Adipose tissue (tissue), 3 donors: ENCODE measurements around the gene DNAJC5G. TPM values are rescaled to one million over a fixed set of nuclear protein-coding genes. Genes with fewer than 3 reads are reported as not detected.
"Not testable (repeated sequence)": the region's sequence is repeated elsewhere in the genome, so short reads cannot be mapped to it uniquely, and the experiment has no call there.

Source experiments
- H3K27ac ChIP-seq: one replicate; pipeline ENCODE4 v1.5.1; 2013; ENCODE audit warnings: low read depth, low read length
- WGBS, 3 donors: extraction: QIAGEN DNeasy Blood & Tissue Kit; methylation state at CpG; one replicate each; pipeline ENCODE4 v1.1.7; 2013; 5-methylcytosine and 5-hydroxymethylcytosine counted together
- polyA plus RNA-seq, 3 donors: library from polyadenylated mRNA; stranded (reverse); fragments of 200-250 nt; gene quantifications; one replicate each; pipeline ENCODE4 v1.2.3, GENCODE V29; 2013
- donor health status: healthy with polysubstance abuse.
- donor health status: Bipolar disorder and iron deficiency.
- donor health status: healthy.

Gene DNAJC5G
- polyA plus RNA-seq, 3 donors, result 0.07 TPM; not detected in 2

GRCh38 chr2:27303093-27304025, 28.1 kb downstream of the DNAJC5G start:
- WGBS, 3 donors, result 20 to 23% (median 22%) methylated on average over 25 of the region's 25 CpGs
- no peak overlapping the region for H3K27ac ChIP-seq

- H3K27ac ChIP-seq, result no peak overlapping the region
- 86 to 91% (median 89%) methylated on average over 13 of the region's 13 CpGs for WGBS, 3 donors
Measured at GRCh38 chr2:27304488-27305240, 29.4 kb downstream of the DNAJC5G start.

GRCh38 chr2:27305516-27305915, 30.3 kb downstream of the DNAJC5G start:
- no peak overlapping the region for H3K27ac ChIP-seq
- WGBS, 3 donors, result 88 to 91% (median 88%) methylated on average over 16 of the region's 16 CpGs

GRCh38 chr2:27306136-27306535, 30.9 kb downstream of the DNAJC5G start:
- H3K27ac ChIP-seq, result no peak overlapping the region
- 22 to 33% (median 29%) methylated on average over 24 to 26 of the region's 26 CpGs for WGBS, 3 donors

- 3 to 7% (median 3%) methylated on average over 48 to 51 of the region's 51 CpGs for WGBS, 3 donors
- no peak overlapping the region for H3K27ac ChIP-seq
Measured at GRCh38 chr2:27306573-27307286, 31.5 kb downstream of the DNAJC5G start.

GRCh38 chr2:27307287-27307544, 32.0 kb downstream of the DNAJC5G start:
- WGBS, 3 donors, result 9 to 18% (median 12%) methylated on average over 14 of the region's 14 CpGs
- no peak overlapping the region for H3K27ac ChIP-seq

DNA sequence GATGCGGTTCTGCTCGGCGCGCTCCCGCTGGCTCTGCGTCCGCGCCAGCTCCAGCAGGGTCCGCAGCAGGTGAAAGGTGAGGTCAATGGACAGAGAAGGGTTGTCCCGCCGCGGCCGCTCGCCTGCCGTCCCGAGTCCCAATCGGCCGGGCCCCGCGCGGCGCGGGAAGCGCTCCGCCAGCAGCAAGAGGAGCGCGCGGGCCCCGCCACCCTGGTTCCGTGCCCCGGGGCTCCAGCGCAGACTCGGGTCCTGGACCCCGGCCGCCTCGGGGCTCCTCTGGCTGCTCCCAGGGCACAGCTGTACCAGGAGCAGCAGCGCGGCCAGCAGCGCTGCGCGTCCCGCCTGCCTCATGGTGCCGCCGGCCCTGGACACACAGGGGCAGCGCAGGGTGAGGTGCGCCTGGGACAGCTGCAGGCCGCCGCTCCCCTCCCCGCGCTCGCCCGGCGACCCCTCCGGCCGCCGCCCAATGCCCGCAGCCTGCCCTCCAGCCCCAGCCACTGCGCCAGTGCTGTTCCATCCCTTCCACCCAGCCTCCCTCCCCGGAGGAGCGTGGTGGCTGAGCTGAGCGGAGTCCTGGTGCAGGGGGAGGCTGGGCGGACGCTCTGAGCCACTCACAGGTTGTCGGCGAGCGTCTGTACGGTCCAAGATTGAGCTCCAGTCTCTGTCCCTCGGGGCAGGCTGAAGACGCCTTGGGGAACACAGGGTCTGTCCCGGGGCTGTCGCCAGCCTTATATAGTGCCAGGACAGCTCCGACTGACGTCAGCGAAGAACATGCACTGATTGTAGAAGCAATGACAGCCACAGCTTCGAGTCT, 32.5 kb downstream of the DNAJC5G start:
- WGBS, 3 donors, result 16 to 20% (median 16%) methylated on average over 51 to 75 of the region's 75 CpGs

DNA sequence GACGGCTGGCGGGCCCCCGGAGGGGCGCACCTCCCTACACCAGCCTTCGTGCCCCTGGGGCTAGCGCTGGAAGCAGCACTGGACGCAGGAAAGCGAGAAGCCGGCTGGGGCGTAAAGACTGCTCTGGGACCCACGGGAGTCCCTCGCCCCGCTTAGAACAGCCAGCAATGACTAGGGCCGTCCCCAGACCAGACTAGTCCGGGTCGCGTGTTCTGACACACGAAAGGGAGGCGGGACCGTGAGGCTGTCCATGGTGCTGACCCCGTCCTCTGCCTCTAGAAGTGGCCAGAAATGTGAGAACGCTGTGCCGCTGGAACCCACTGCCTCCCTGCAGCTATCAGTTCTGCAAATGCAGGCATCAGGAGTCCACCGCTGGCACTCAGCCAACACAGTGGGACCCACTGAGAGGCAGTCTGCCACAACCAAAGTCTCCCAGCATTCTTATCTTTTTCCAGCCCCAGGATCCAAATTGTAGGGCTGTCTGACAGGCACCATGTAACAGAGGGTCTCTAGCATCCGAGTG, 33.2 kb downstream of the DNAJC5G start, which contains the start of gene UCN:
UCN (minus strand) TSS at position 87 of the 523 bp plus-strand sequence. CDS start 550 bp downstream, outside the sequence.
- no peak within 1 kb of the TSS for H3K27ac ChIP-seq
- 39 to 51% (median 50%) methylated on average over 25 of the region's 25 CpGs for WGBS, 3 donors

More for the DNA sequence above, 32.5 kb downstream of the DNAJC5G start:
- H3K27ac ChIP-seq, result no peak overlapping the region

DNA sequence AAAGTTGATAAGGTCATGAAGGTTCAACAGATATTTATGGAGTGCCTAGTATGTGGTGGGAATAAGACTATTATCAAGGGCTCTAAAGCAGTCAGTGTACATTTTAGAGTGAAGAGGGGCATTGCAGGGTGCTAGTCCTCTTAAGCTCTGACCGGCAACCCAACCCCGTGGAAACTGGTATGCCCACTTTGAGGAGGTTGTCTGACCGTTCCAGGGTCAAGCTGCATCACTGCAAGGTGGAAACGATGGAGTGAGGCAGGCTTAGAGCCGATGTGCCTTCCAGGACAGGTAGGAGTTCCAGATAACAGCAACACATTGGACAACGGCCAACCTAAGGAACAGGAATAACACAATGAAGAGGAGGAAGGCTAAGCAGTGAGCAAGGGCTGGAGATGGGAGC, 34.4 kb downstream of the DNAJC5G start:
- no peak overlapping the region for H3K27ac ChIP-seq
- 75 to 93% (median 85%) methylated on average over 6 of the region's 6 CpGs for WGBS, 3 donors

- H3K27ac ChIP-seq, result no peak overlapping the region
- WGBS, 3 donors, result 96 to 100% (median 98%) methylated on average over 3 of the region's 3 CpGs
Measured at GRCh38 chr2:27312152-27312551, 36.9 kb downstream of the DNAJC5G start.

GRCh38 chr2:27313882-27314645, 38.8 kb downstream of the DNAJC5G start:
- H3K27ac ChIP-seq, result no peak overlapping the region
- 90 to 92% (median 90%) methylated on average over 8 of the region's 8 CpGs for WGBS, 3 donors

GRCh38 chr2:27314709-27315108, 39.5 kb downstream of the DNAJC5G start:
- WGBS, 3 donors, result 83 to 92% (median 90%) methylated on average over 9 of the region's 9 CpGs

GRCh38 chr2:27315122-27315521, 39.9 kb downstream of the DNAJC5G start:
- no peak overlapping the region for H3K27ac ChIP-seq
- WGBS, 3 donors, result 75 to 86% (median 82%) methylated on average over 8 of the region's 8 CpGs

More at GRCh38 chr2:27314709-27315108, 39.5 kb downstream of the DNAJC5G start:
- H3K27ac ChIP-seq, result no peak overlapping the region

DNA sequence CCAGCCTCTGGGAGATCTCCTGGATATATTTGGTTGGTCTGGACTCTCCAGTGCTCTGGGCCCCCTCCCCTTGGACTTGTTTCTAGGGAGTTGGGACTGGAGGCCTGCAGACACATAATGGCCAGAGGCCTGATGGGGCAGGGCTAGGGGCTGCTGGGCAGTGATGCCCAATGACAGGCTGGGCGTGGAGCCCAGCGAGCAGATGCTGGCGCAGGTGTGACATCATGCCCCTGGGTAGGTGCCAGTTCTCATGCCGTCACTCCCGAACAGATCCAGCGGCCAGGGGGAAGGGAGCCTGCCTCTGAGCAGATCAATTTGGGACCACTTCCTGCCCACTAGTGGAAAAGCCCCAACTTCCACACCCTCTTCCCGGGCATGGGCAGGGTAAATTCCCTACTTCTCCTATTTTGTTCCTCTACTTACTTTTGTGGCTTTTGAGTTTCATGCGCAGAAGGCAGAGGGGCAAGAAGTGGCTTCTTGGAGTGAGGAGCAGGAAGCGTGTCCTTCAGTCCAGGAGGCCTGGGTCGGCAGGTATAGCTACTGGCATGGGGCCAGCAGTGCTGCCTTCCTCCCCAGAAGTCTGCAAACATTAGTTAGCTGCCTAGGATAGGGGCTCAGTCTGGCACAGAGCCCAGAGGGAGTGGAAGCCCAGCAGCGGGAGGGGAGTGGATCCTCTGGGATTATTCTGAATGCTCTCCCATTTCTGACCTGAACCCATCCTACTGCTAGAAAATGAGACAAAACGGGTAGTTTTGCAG, 41.6 kb downstream of the DNAJC5G start:
- WGBS, 3 donors, result 44 to 66% (median 66%) methylated on average over 12 of the region's 12 CpGs
- no peak overlapping the region for H3K27ac ChIP-seq

DNA sequence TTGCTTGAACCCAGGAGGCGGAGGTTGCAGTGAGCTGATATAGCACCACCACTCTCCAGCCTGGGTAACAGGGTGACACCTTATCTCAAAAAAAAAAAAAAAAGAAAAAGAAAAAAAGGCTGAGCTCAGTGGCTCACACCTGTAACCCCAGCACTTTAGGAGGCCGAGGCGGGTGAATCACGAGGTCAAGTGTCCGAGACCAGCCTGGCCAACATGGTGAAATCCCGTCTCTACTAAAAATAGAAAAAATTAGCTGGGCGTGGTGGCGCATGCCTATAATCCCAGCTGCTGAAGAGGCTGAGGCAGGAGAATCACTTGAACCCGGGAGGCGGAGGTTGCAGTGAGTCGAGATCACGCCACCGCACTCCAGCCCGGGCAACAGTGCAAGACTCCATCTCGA, 44.6 kb downstream of the DNAJC5G start:
- WGBS, 3 donors, result 90 to 96% (median 95%) methylated on average over 14 to 15 of the region's 15 CpGs
- not testable (repeated sequence) for H3K27ac ChIP-seq

GRCh38 chr2:27320958-27321543, 45.8 kb downstream of the DNAJC5G start:
- WGBS, 3 donors, result 45 to 58% (median 54%) methylated on average over 8 of the region's 8 CpGs
- no peak overlapping the region for H3K27ac ChIP-seq
